Choroid plexus epithelial cell (primary cell): ENCODE results near the gene FREM1.

Source experiments
- DNase-seq: peaks from one replicate; pipeline ENCODE4 v3.0.0-alpha.2; 2010; ENCODE audit warnings: low read depth
- H3K4me3 ChIP-seq: 2 replicates; pipeline ENCODE4 v1.5.1; 2011; ENCODE audit warnings: low read depth, mild to moderate bottlenecking, control low read depth, low read length, moderate library complexity
- TF ChIP-seq, protein P1 (sequence below): conservative IDR thresholded peaks from 2 replicates; pipeline ENCODE4 v1.5.1; 2011; ENCODE audit warnings: low read depth, mild to moderate bottlenecking, control low read depth, inconsistent platforms, low read length, moderate library complexity

Gene FREM1

DNA sequence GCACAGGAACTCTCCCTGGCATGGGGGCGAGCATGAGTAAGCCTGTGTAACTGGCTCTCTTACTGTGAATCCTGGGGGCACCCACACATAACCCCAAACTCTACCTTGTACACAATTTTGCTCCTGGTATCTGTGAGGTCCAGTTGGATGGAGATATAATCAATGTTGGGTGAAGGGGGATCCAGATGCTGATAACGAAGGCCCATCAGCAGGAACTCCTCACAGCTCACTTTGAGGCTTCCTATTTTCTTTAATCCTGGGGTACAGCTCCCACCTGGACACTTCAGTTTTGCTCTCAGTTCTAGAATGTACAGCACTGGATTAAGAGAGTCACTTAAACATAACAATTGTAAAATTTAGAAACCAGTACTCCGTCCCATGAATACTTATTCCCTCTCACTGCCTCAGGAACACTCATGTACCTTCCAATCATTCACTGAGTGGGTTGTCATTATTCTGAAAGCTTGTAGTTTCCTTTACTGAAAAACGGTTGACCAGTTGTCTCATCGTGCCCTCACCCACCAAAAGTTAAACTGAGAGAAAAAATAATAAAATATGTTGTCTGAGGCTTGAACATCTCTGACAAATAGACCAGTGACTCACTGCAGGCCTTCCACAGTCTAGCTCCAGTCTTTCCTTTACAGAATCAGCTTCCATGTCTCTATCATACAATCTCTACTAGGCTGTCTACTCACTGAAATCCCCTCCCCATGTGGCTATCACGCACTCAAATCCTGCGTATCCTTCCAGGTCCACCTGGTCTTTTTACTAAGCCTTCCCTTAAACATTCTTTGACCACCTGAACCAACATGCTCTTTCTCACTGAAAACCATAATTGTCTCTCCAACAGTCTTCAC, 52.6 kb downstream of the FREM1 start:
- TF ChIP-seq, protein P1, sequence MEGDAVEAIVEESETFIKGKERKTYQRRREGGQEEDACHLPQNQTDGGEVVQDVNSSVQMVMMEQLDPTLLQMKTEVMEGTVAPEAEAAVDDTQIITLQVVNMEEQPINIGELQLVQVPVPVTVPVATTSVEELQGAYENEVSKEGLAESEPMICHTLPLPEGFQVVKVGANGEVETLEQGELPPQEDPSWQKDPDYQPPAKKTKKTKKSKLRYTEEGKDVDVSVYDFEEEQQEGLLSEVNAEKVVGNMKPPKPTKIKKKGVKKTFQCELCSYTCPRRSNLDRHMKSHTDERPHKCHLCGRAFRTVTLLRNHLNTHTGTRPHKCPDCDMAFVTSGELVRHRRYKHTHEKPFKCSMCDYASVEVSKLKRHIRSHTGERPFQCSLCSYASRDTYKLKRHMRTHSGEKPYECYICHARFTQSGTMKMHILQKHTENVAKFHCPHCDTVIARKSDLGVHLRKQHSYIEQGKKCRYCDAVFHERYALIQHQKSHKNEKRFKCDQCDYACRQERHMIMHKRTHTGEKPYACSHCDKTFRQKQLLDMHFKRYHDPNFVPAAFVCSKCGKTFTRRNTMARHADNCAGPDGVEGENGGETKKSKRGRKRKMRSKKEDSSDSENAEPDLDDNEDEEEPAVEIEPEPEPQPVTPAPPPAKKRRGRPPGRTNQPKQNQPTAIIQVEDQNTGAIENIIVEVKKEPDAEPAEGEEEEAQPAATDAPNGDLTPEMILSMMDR, result no peak
- DNase-seq, result no peak
- no peak overlapping the region for H3K4me3 ChIP-seq

DNA sequence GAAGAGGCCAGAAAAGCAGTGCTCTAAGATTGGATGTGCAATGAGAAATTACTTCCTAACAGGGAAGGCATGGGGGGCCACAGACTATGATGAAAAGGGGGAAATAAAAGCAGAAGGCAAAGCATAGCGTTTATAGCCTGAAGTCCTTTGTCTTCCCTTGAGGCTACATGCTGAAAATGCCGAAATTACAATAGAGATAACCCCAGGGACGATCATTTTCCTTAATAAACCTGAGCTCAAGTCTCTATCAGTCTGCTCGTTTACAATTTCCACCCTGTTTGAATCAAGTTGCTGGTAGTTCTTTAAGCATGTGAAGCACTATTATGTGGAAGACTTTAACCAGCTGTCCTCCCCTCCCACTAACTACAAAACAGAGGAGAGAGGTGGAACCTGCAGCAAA, 60.4 kb downstream of the FREM1 start:
- DNase-seq, result no peak
- TF ChIP-seq, protein P1, result no peak
- no peak overlapping the region for H3K4me3 ChIP-seq

DNA sequence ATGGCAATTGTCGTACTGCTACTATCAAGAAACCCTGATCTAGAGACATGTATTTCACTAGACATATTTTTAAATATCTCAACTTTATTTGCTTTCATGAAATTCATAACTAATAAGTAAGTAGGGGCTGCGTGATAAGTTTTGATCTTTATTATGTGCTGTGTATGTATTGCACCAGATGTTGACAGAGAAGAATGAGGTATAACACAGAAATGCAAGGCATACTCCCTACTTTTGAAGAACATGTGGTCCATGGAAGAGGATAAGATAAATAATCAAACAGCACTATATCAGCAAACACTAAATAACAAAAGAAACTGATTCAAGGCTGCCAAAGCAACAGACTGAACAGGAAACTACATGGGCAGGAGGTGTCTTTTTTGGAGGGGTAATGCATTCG, 60.9 kb downstream of the FREM1 start:
- no peak overlapping the region for H3K4me3 ChIP-seq
- TF ChIP-seq, protein P1, result no peak
- no peak for DNase-seq

- no peak overlapping the region for H3K4me3 ChIP-seq
- TF ChIP-seq, protein P1, result peak; percentile 89
- peak; percentile 64 for DNase-seq
These were observed 63.3 kb downstream of the FREM1 start for GRCh38 chr9:14846871-14847311.

DNA sequence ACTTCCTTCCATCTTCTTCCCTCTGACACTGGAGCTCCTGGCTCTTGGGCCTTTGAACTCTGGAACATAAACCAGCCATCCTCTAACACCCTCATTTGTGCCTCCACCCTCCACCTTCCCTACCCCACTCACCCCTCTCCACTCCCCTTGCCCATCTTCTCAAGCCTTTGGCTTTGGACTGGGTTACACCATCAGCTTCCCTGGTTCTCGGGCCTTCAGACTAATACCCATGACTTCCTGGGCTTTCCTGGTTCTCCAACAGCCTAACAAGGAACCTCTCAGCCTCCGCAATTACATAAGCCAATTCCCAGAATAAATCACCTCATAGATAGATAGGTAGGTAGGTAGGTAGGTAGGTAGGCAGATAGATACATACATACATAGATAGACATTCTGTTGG, 67.1 kb downstream of the FREM1 start:
- DNase-seq, result no peak
- H3K4me3 ChIP-seq, result no peak overlapping the region
- TF ChIP-seq, protein P1, result no peak

- DNase-seq, result no peak
- TF ChIP-seq, protein P1, result no peak
- no peak overlapping the region for H3K4me3 ChIP-seq
These were observed 68.0 kb downstream of the FREM1 start for GRCh38 chr9:14842269-14842668.

GRCh38 chr9:14838701-14839100, 71.5 kb downstream of the FREM1 start:
- no peak overlapping the region for H3K4me3 ChIP-seq
- DNase-seq, result no peak
- TF ChIP-seq, protein P1, result no peak
